Ureter (tissue), 1 donor: ENCODE data around the gene COPS4. TPM values are rescaled to one million over a fixed set of nuclear protein-coding genes. Genes with fewer than 3 reads are reported as not detected.
"Not testable (repeated sequence)": the region's sequence is repeated elsewhere in the genome, so short reads cannot be mapped to it uniquely, and the experiment has no call there.

ENCODE experiments used
- DNase-seq: peaks from one replicate; pipeline ENCODE4 v3.0.0-alpha.2; 2020; ENCODE audit warnings: low spot score
- total RNA-seq: library from RNA; stranded (reverse); gene quantifications from one replicate; pipeline ENCODE4 v1.2.4, GENCODE V29; 2023
- donor health status: DM: yes; HTN: yes; CAD: no.

COPS4 gene
- total RNA-seq, 1 donor from 2014 or later: 35.3 TPM

GRCh38 chr4:83083925-83084475 is 49.0 kb downstream of the COPS4 start:
- no peak for DNase-seq

- not testable (repeated sequence) for DNase-seq
These were observed 50.0 kb downstream of the COPS4 start for GRCh38 chr4:83084956-83085355.

- DNase-seq: no peak
These were observed 54.6 kb downstream of the COPS4 start for GRCh38 chr4:83089410-83090157.

GRCh38 chr4:83093060-83093640 is 58.2 kb downstream of the COPS4 start:
- no peak for DNase-seq

GRCh38 chr4:83096397-83096796 is 61.4 kb downstream of the COPS4 start:
- no peak for DNase-seq

GRCh38 chr4:83104991-83105390 is 70.0 kb downstream of the COPS4 start:
- no peak for DNase-seq

- no peak for DNase-seq
These were observed 72.6 kb downstream of the COPS4 start for GRCh38 chr4:83107631-83108030.

GRCh38 chr4:83108101-83108861 is 73.3 kb downstream of the COPS4 start:
- DNase-seq: no peak

- DNase-seq: peak; percentile 49
These were observed 74.7 kb downstream of the COPS4 start for GRCh38 chr4:83109480-83110222.

GRCh38 chr4:83110223-83110945 is 75.4 kb downstream of the COPS4 start:
- peak; percentile 85 for DNase-seq

- no peak for DNase-seq
These were observed 76.2 kb downstream of the COPS4 start for GRCh38 chr4:83110970-83111750.

GRCh38 chr4:83111751-83112141 is 76.8 kb downstream of the COPS4 start:
- DNase-seq: not testable (repeated sequence)

- no peak for DNase-seq
These were observed 77.2 kb downstream of the COPS4 start for GRCh38 chr4:83112231-83112630.

GRCh38 chr4:83112678-83113428 is 77.9 kb downstream of the COPS4 start:
- DNase-seq: no peak

- DNase-seq: no peak
These were observed 78.4 kb downstream of the COPS4 start for GRCh38 chr4:83113429-83113786.

GRCh38 chr4:83114576-83114975 is 79.6 kb downstream of the COPS4 start, which contains the start of gene PLAC8:
Gene PLAC8, minus strand, starts transcription at chr4:83114729. Its CDS starts 6,808 bp downstream, at chr4:83107921.
- no peak for DNase-seq

GRCh38 chr4:83115000-83115399 is 80.0 kb downstream of the COPS4 start:
- no peak for DNase-seq

GRCh38 chr4:83115656-83116285 is 80.8 kb downstream of the COPS4 start:
- DNase-seq: no peak

GRCh38 chr4:83118869-83119268 is 83.9 kb downstream of the COPS4 start:
- DNase-seq: no peak
